MCF 10A (cell line): ENCODE measurements around the gene CYFIP2. TPM values are rescaled to one million over a fixed set of nuclear protein-coding genes. Genes with fewer than 3 reads are reported as not detected.

Experiments used
- BruUV-seq: library from RNA; stranded (reverse); fragments of 400-500 nt; replicated peaks from 2 replicates; lab custom pipeline; 2021; lab: Mats Ljungman, UMichigan
- CTCF ChIA-PET: fragments of 300-600 bp; sonication (Branson Sonifier 250); formaldehyde crosslinking; extraction: SDS; loops from one replicate; lab custom pipeline; 2021; ENCODE audit warnings: antibody characterized with exemption, inconsistent platforms; lab: Yijun Ruan, JAX
- POLR2A ChIA-PET: fragments of 300-600, 350-650 bp; sonication (Branson Sonifier 250); formaldehyde crosslinking; extraction: SDS; loops from one replicate; lab custom pipeline; 2020; ENCODE audit warnings: antibody characterized with exemption, inconsistent platforms; lab: Yijun Ruan, JAX
- DNase-seq: peaks from one replicate; pipeline ENCODE4 v3.0.0-alpha.2; 2018; ENCODE audit not compliant: unreplicated experiment
- H3K27ac Mint-ChIP-seq: one replicate; pipeline ENCODE4 v1.8.0; 2022; ENCODE audit warnings: mild to moderate bottlenecking, low read depth, mixed read lengths; ENCODE audit not compliant: unreplicated experiment
- H3K27me3 Mint-ChIP-seq: one replicate; pipeline ENCODE4 v1.8.0; 2022; ENCODE audit warnings: mixed read lengths; ENCODE audit not compliant: insufficient read depth, unreplicated experiment
- H3K36me3 Mint-ChIP-seq: one replicate; pipeline ENCODE4 v1.8.0; 2022; ENCODE audit warnings: mild to moderate bottlenecking, moderate library complexity, mixed read lengths; ENCODE audit not compliant: insufficient read depth, unreplicated experiment
- H3K4me1 Mint-ChIP-seq: one replicate; pipeline ENCODE4 v1.8.0; 2022; ENCODE audit warnings: mixed read lengths; ENCODE audit not compliant: insufficient read depth, unreplicated experiment
- H3K4me3 Mint-ChIP-seq: one replicate; pipeline ENCODE4 v1.8.0; 2022; ENCODE audit warnings: mild to moderate bottlenecking, moderate library complexity, mixed read lengths; ENCODE audit not compliant: unreplicated experiment
- H3K9me3 Mint-ChIP-seq: one replicate; pipeline ENCODE4 v1.8.0; 2022; ENCODE audit warnings: mixed read lengths; ENCODE audit not compliant: unreplicated experiment
- intact Hi-C: fragments of 100-400 bp; cut with micrococcal nuclease; formaldehyde crosslinking; loops from 2 replicates; pipeline ENCODE4 v1.14.1; 2022
- total RNA-seq: library from RNA; stranded (reverse); gene quantifications from 2 replicates; pipeline ENCODE4 v1.2.3, GENCODE V29; 2022
- TF ChIP-seq, protein P1 (sequence below): fragments of 200-600 bp; IDR thresholded peaks from one replicate; pipeline ENCODE4 v1.8.0; 2022; ENCODE audit warnings: antibody characterized with exemption, mild to moderate bottlenecking; ENCODE audit not compliant: unreplicated experiment

CYFIP2 gene
- total RNA-seq, 1 experiment from 2014 or later, result 50.8 TPM

GRCh38 chr5:157225469-157226422 lies 40.2 kb upstream of the CYFIP2 start:
- TF ChIP-seq, protein P1, sequence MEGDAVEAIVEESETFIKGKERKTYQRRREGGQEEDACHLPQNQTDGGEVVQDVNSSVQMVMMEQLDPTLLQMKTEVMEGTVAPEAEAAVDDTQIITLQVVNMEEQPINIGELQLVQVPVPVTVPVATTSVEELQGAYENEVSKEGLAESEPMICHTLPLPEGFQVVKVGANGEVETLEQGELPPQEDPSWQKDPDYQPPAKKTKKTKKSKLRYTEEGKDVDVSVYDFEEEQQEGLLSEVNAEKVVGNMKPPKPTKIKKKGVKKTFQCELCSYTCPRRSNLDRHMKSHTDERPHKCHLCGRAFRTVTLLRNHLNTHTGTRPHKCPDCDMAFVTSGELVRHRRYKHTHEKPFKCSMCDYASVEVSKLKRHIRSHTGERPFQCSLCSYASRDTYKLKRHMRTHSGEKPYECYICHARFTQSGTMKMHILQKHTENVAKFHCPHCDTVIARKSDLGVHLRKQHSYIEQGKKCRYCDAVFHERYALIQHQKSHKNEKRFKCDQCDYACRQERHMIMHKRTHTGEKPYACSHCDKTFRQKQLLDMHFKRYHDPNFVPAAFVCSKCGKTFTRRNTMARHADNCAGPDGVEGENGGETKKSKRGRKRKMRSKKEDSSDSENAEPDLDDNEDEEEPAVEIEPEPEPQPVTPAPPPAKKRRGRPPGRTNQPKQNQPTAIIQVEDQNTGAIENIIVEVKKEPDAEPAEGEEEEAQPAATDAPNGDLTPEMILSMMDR, result no peak
- Mint-ChIP-seq H3K27me3 (no peaks in the 10 kb centered on the region), H3K9me3 (no peaks in the 10 kb centered on the region), H3K4me1 (no peaks in the 10 kb centered on the region), H3K4me3 (no peak overlapping the region), H3K36me3 (no peaks in the 10 kb centered on the region), H3K27ac (no peak overlapping the region)
- no peak for DNase-seq
- no TSS peak for BruUV-seq
- CTCF ChIA-PET, result interaction anchor here (0.5 to 1.8 kb wide), 6 partner anchors 9 to 109 kb away, joined by 3 to 9 read pairs (median 4); no protein-coding TSS in a partner anchor
- intact Hi-C loops, result no loop called here
- POLR2A ChIA-PET, result interaction anchor here (0.6 to 1.1 kb wide), 3 partner anchors 9 to 83 kb away, joined by 3 read pairs; partner anchors contain the start of gene MED7

- no peaks in the 10 kb centered on the region for H3K36me3 Mint-ChIP-seq
- no TSS peak for BruUV-seq
- H3K4me1 Mint-ChIP-seq, result no peaks in the 10 kb centered on the region
- no peak overlapping the region for H3K4me3 Mint-ChIP-seq
- TF ChIP-seq, protein P1, result no peak
- ChIA-PET POLR2A (interaction anchor here (0.6 kb wide), 1 partner anchor 103 kb away, joined by 3 read pairs; no protein-coding TSS in a partner anchor), CTCF (interaction anchor here (0.8 to 1.2 kb wide), 4 partner anchors 14 to 335 kb away, joined by 3 to 9 read pairs (median 6); no protein-coding TSS in a partner anchor)
- intact Hi-C loops, result no loop called here
- H3K9me3 Mint-ChIP-seq, result no peaks in the 10 kb centered on the region
- no peak overlapping the region for H3K27ac Mint-ChIP-seq
- no peak for DNase-seq
- no peaks in the 10 kb centered on the region for H3K27me3 Mint-ChIP-seq
Observed at GRCh38 chr5:157230610-157231009, 35.3 kb upstream of the CYFIP2 start.

DNA sequence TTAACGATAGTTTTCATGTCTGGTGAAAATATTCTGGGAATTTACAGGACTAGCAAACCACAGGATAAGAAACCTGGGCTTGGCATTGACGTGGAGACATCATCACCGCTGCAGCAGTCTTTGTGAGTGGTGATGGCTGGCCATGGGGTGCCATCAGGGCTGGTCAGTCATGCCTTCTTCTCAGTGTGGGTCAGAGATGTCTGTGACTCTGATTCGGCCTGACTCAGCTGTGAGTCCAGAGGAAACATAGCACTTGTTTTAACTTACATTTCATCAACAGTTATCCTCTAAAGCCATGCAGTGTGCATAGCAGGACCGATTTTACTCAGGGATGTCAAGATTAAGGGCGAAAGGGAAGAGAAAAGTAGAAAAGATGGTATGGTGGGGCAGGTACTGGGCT lies 33.2 kb upstream of the CYFIP2 start:
- DNase-seq, result no peak
- intact Hi-C loops, result no loop called here
- Mint-ChIP-seq H3K4me1 (no peaks in the 10 kb centered on the region), H3K27ac (no peak overlapping the region), H3K4me3 (no peak overlapping the region), H3K27me3 (no peaks in the 10 kb centered on the region), H3K9me3 (no peaks in the 10 kb centered on the region), H3K36me3 (no peaks in the 10 kb centered on the region)
- ChIA-PET POLR2A (interaction anchor here (1.1 kb wide), 1 partner anchor 15 kb away, joined by 4 read pairs; no protein-coding TSS in a partner anchor), CTCF (interaction anchor here (1.0 kb wide), 1 partner anchor 82 kb away, joined by 7 read pairs; no protein-coding TSS in a partner anchor)
- BruUV-seq, result no TSS peak
- TF ChIP-seq, protein P1, result no peak

DNA sequence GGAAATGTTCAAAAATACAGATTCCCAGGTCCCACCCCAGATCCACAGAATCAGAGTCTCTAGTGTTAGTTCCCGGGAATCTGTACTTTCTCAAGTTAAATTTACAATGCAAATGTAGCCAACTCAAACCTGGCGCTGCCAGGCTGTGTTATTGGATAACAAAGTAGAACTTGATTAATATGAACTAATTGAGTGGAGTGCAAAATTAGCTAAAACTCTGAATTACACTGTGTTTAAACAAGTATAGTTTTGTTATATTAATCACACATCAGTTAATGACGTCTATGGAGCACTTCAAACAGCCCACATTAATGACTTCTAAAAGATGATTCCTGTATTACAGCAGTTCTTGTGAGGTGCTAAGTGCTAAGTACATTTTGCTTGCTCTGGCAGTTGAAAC lies 32.4 kb upstream of the CYFIP2 start:
- Mint-ChIP-seq H3K27ac (no peak overlapping the region), H3K4me3 (no peak overlapping the region), H3K36me3 (no peaks in the 10 kb centered on the region), H3K4me1 (no peaks in the 10 kb centered on the region), H3K27me3 (no peaks in the 10 kb centered on the region), H3K9me3 (no peaks in the 10 kb centered on the region)
- TF ChIP-seq, protein P1, result no peak
- CTCF ChIA-PET, result interaction anchor here (0.6 to 1.6 kb wide), 3 partner anchors 9 to 20 kb away, joined by 3 to 5 read pairs (median 3); no protein-coding TSS in a partner anchor
- POLR2A ChIA-PET, result no interaction called here
- no peak for DNase-seq
- BruUV-seq, result no TSS peak
- intact Hi-C loops, result no loop called here
